ENCODE measurements around the gene ALKBH8. TPM values are rescaled to one million over a fixed set of nuclear protein-coding genes. Genes with fewer than 3 reads are reported as not detected.

The ALKBH8 gene
- total and polyA plus RNA-seq, 2 of the 4 experiments (the other 2 are of a cell fraction), result 3.0 to 6.6 TPM

DNA sequence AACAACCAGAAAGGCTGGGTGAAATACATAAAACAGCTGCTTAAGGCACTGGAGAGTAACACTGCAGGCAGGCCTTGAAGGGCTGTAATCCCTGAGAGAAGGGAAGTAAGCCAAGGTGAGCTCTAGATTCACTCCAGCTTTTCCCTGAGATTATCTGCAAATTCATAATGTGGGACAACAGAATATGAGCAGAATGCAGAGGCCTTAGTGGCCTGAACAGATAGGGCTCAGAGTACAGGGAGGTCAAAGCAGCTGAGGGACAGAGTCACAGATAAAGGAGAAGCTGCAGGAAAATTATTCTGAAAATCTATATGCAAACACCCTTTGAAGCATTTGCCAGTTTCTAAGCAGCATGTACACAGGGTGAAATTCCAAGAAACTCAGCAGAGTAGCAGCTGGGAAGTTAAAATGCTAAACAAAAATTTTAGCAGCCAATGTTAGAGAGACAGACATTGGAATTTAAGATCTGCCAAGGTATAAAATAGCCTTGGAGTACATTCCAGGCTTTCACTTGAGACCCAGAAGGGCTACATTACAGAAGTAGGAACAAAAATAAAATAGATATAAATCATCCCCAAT lies 59.8 kb downstream of the ALKBH8 start:
- H3K9me3 ChIP-seq (ENCODE audit: control insufficient read depth, insufficient read depth, low read length), result no peaks in the 10 kb centered on the region
- no peak overlapping the region for H2BK20ac ChIP-seq (ENCODE audit: low read depth, low read length)
- H3K79me1 ChIP-seq (ENCODE audit: low read depth in 1 of 2, low read length in 2 of 2), result no peaks in the 10 kb centered on the region
- POLR2A ChIA-PET (ENCODE audit: unreplicated experiment), result no interaction called here
- H3K14ac ChIP-seq (replicated peaks; ENCODE audit: low read depth, low read length), result no peak overlapping the region
- no peak overlapping the region for H2BK5ac ChIP-seq (ENCODE audit: low read depth, low read length, poor library complexity, severe bottlenecking)
- no peaks in the 10 kb centered on the region for H3K4me1 ChIP-seq (ENCODE audit: control insufficient read depth, insufficient read depth, low read length)
- no peak for DNase-seq
- H3K27ac ChIP-seq (ENCODE audit: insufficient read depth, low read length), result no peak overlapping the region
- no peak overlapping the region for H4K8ac ChIP-seq (ENCODE audit: low read depth in 2 of 2, low read length in 2 of 2)
- H2AFZ ChIP-seq (replicated peaks; ENCODE audit: low read length, poor library complexity), result no peak overlapping the region
- intact Hi-C loops (cut with micrococcal nuclease) (no loop called here), dilution Hi-C loops (cut with HindIII; ENCODE audit: low sequenced_read_pairs, unreplicated experiment) (no loop called here), in situ Hi-C loops (cut with MboI; ENCODE audit: low sequenced_read_pairs) (no loop called here)
- H3K56ac ChIP-seq (ENCODE audit: extremely low read depth, insufficient read depth, low read length), result no peak overlapping the region
- H3K4me3 ChIP-seq (ENCODE audit: insufficient read depth, low read depth, low read length), result no peak overlapping the region
- H3K23ac ChIP-seq (ENCODE audit: low read depth, low read length), result no peak overlapping the region
- no peak overlapping the region for H3K18ac ChIP-seq (ENCODE audit: low read depth, low read length)
- no peaks in the 10 kb centered on the region for H4K20me1 ChIP-seq (ENCODE audit: insufficient read depth, low read length)
- no peak overlapping the region for H3K4me2 ChIP-seq (ENCODE audit: low read depth, low read length)
- no TSS peak for BruUV-seq (replicated peaks)
- no peak overlapping the region for H3K9ac ChIP-seq (ENCODE audit: low read depth, low read length)
- peaks cover 6% of the 10 kb centered on the region for H3K36me3 ChIP-seq (ENCODE audit: control insufficient read depth, insufficient read depth, low read length)
- no peak overlapping the region for H2AK5ac ChIP-seq (ENCODE audit: low read depth, low read length)
- H3K9me1 ChIP-seq (ENCODE audit: insufficient read depth, low read length), result no peaks in the 10 kb centered on the region
- H3K27me3 ChIP-seq (ENCODE audit: control insufficient read depth, insufficient read depth, low read length), result no peaks in the 10 kb centered on the region
- H2AK9ac ChIP-seq (replicated peaks; ENCODE audit: low read depth, low read length, poor library complexity), result no peak overlapping the region
- no peak overlapping the region for H2BK15ac ChIP-seq (ENCODE audit: low read depth, low read length)
- no peak overlapping the region for H4K5ac ChIP-seq (ENCODE audit: low read depth, low read length)
- ATAC-seq (ENCODE audit: low read depth), result no peak; the same call in 1 of the 2 replicates
- no peak overlapping the region for H4K91ac ChIP-seq (ENCODE audit: insufficient read depth, low read depth, low read length)
- H3K4ac ChIP-seq (ENCODE audit: low read depth, low read length), result no peak overlapping the region
- no peak overlapping the region for H2BK120ac ChIP-seq (ENCODE audit: low read depth, low read length)
- TF ChIP-seq RAD21 (IDR thresholded peaks at IDR 0.05; ENCODE audit: low read length), result no peak
- TF ChIP-seq, protein P1, sequence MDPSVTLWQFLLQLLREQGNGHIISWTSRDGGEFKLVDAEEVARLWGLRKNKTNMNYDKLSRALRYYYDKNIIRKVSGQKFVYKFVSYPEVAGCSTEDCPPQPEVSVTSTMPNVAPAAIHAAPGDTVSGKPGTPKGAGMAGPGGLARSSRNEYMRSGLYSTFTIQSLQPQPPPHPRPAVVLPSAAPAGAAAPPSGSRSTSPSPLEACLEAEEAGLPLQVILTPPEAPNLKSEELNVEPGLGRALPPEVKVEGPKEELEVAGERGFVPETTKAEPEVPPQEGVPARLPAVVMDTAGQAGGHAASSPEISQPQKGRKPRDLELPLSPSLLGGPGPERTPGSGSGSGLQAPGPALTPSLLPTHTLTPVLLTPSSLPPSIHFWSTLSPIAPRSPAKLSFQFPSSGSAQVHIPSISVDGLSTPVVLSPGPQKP (IDR thresholded peaks at IDR 0.05; ENCODE audit: borderline replicate concordance, low read depth, low read length), result no peak
- TF ChIP-seq, protein P2, sequence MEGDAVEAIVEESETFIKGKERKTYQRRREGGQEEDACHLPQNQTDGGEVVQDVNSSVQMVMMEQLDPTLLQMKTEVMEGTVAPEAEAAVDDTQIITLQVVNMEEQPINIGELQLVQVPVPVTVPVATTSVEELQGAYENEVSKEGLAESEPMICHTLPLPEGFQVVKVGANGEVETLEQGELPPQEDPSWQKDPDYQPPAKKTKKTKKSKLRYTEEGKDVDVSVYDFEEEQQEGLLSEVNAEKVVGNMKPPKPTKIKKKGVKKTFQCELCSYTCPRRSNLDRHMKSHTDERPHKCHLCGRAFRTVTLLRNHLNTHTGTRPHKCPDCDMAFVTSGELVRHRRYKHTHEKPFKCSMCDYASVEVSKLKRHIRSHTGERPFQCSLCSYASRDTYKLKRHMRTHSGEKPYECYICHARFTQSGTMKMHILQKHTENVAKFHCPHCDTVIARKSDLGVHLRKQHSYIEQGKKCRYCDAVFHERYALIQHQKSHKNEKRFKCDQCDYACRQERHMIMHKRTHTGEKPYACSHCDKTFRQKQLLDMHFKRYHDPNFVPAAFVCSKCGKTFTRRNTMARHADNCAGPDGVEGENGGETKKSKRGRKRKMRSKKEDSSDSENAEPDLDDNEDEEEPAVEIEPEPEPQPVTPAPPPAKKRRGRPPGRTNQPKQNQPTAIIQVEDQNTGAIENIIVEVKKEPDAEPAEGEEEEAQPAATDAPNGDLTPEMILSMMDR (conservative IDR thresholded peaks at IDR 0.05; ENCODE audit: low read depth, low read length), result no peak
- CTCF ChIA-PET, result interaction anchor here (0.5 kb wide), 1 partner anchor 99 kb away, joined by 4 read pairs; no protein-coding TSS in a partner anchor
